SJSA1 (cell line): ENCODE measurements around the gene IFNL3. TPM values are rescaled to one million over a fixed set of nuclear protein-coding genes. Genes with fewer than 3 reads are reported as not detected.

ENCODE experiments used
- DNase-seq, 2 experiments: peaks; one replicate each; pipeline ENCODE4 v3.0.0-alpha.2; 2015 to 2020; ENCODE audit warnings: low spot score in 2 of 2, low read depth in 1 of 2
- H3K27ac ChIP-seq: fragments of 250-450 bp; sonication (Bioruptor Pico); 2 replicates; pipeline ENCODE4 v1.5.1; 2020; ENCODE audit warnings: mild to moderate bottlenecking, moderate library complexity
- H3K27me3 ChIP-seq: fragments of 250-450 bp; sonication (Bioruptor Pico); replicated peaks from 2 replicates; pipeline ENCODE4 v1.5.1; 2020; ENCODE audit warnings: mild to moderate bottlenecking, moderate library complexity
- H3K36me3 ChIP-seq: fragments of 250-450 bp; sonication (Bioruptor Pico); 2 replicates; pipeline ENCODE4 v1.5.1; 2020; ENCODE audit warnings: mild to moderate bottlenecking
- H3K4me1 ChIP-seq: fragments of 250-450 bp; sonication (Bioruptor Pico); replicated peaks from 2 replicates; pipeline ENCODE4 v1.6.1; 2021; ENCODE audit warnings: mild to moderate bottlenecking
- H3K4me3 ChIP-seq: fragments of 250-450 bp; sonication (Bioruptor Pico); 2 replicates; pipeline ENCODE4 v1.5.1; 2020; ENCODE audit warnings: mild to moderate bottlenecking
- H3K9me3 ChIP-seq: fragments of 250-450 bp; sonication (Bioruptor Pico); replicated peaks from 2 replicates; pipeline ENCODE4 v1.5.1; 2020; ENCODE audit warnings: mild to moderate bottlenecking
- total RNA-seq: library from RNA; depleted of rRNA; stranded (reverse); fragments of >200 nt; shearing (Covaris generic); gene quantifications from 2 replicates; pipeline ENCODE4 v1.2.3, GENCODE V29; 2014; rRNA removed

The IFNL3 gene
- total RNA-seq, 1 experiment from 2014 or later, result not detected

GRCh38 chr19:39200066-39200802, 44.6 kb downstream of the IFNL3 start:
- H3K9me3 ChIP-seq, result no peaks in the 10 kb centered on the region
- no peak for DNase-seq
- no peak overlapping the region for H3K4me3 ChIP-seq
- H3K36me3 ChIP-seq, result no peaks in the 10 kb centered on the region
- peaks cover 73% of the 10 kb centered on the region for H3K27me3 ChIP-seq
- H3K4me1 ChIP-seq, result no peaks in the 10 kb centered on the region
- H3K27ac ChIP-seq, result no peak overlapping the region

GRCh38 chr19:39199025-39199424, 45.8 kb downstream of the IFNL3 start:
- no peak overlapping the region for H3K4me3 ChIP-seq
- no peak overlapping the region for H3K27ac ChIP-seq
- H3K27me3 ChIP-seq, result peaks cover 71% of the 10 kb centered on the region
- H3K9me3 ChIP-seq, result no peaks in the 10 kb centered on the region
- H3K4me1 ChIP-seq, result no peaks in the 10 kb centered on the region
- no peaks in the 10 kb centered on the region for H3K36me3 ChIP-seq
- no peak for DNase-seq

GRCh38 chr19:39197808-39198207, 47.0 kb downstream of the IFNL3 start:
- peaks cover 64% of the 10 kb centered on the region for H3K27me3 ChIP-seq
- no peaks in the 10 kb centered on the region for H3K4me1 ChIP-seq
- no peaks in the 10 kb centered on the region for H3K9me3 ChIP-seq
- no peak overlapping the region for H3K27ac ChIP-seq
- no peak overlapping the region for H3K4me3 ChIP-seq
- no peak for DNase-seq
- H3K36me3 ChIP-seq, result no peaks in the 10 kb centered on the region

DNA sequence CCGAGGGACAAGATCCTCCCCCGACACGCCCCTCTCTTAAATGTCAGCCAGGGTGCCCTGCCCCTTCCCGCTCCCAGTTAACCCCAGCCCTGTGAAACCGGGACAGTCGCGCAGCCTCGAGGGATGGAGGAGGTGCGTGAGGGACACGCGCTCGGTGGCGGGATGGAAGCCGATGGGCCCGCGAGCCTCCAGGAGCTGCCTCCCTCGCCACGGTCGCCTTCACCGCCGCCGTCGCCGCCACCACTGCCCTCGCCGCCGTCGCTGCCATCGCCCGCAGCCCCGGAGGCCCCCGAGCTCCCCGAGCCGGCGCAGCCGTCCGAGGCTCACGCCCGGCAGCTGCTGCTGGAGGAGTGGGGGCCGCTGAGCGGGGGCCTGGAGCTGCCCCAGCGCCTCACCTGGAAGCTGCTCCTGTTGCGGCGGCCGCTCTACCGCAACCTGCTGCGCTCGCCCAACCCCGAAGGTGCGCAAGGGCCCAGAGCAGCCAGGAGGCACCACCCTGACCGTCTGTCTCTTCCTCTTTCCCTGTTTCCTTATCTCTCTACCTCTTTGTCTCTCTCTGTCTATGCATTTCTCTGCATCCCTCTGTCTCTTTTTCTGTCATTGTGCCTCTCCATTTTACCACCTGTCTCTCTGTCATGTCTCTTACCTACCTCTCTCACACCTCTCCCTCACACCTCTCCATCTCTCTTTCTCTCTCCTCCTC, 47.8 kb downstream of the IFNL3 start, which contains the start of gene NCCRP1:
TSS of gene NCCRP1 (plus strand) at position 105 of the 703 bp plus-strand sequence. CDS start at position 124, 19 bp downstream.
- H3K27me3 ChIP-seq, result peaks cover 56% of the 10 kb centered on the region
- no peaks in the 10 kb centered on the region for H3K4me1 ChIP-seq
- no peak within 1 kb of the TSS for H3K4me3 ChIP-seq
- DNase-seq, result no peak
- H3K9me3 ChIP-seq, result no peaks in the 10 kb centered on the region
- no peaks in the 10 kb centered on the region for H3K36me3 ChIP-seq
- H3K27ac ChIP-seq, result no peak within 1 kb of the TSS

DNA sequence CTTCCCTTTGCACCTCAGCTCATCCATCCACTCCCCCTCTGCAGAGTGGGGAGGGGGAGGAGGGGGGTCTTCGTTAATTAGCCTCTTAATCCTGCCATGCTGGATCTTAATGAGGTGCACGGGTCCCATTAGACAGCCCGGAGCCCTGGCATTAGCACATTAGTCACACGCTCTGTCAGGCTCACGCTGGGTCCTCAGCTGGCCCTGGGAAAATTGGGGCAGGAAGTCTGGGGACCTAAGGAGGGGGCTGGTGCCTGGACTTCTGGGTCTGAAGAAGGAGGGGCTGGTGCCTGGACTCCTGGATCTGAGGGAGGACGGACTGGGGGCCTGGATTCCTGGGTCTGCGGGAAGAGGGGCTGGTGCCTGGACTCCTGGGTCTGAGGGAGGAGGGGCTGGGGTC, 48.5 kb downstream of the IFNL3 start:
- no peaks in the 10 kb centered on the region for H3K36me3 ChIP-seq
- no peaks in the 10 kb centered on the region for H3K4me1 ChIP-seq
- H3K27ac ChIP-seq, result no peak overlapping the region
- H3K9me3 ChIP-seq, result no peaks in the 10 kb centered on the region
- no peak overlapping the region for H3K4me3 ChIP-seq
- no peak for DNase-seq
- H3K27me3 ChIP-seq, result peaks cover 49% of the 10 kb centered on the region

GRCh38 chr19:39195755-39196154, 49.1 kb downstream of the IFNL3 start:
- Histone ChIP-seq H3K27ac (no peak overlapping the region), H3K4me1 (no peaks in the 10 kb centered on the region; the same call in 1 of the 2 replicates), H3K9me3 (no peaks in the 10 kb centered on the region), H3K4me3 (no peak overlapping the region), H3K27me3 (peaks cover 47% of the 10 kb centered on the region), H3K36me3 (no peaks in the 10 kb centered on the region)
- no peak for DNase-seq

- Histone ChIP-seq H3K36me3 (no peaks in the 10 kb centered on the region), H3K9me3 (no peaks in the 10 kb centered on the region), H3K4me1 (no peaks in the 10 kb centered on the region; the same call in 1 of the 2 replicates), H3K4me3 (no peak overlapping the region), H3K27me3 (peaks cover 51% of the 10 kb centered on the region), H3K27ac (no peak overlapping the region)
- DNase-seq, result no peak
These were observed 49.8 kb downstream of the IFNL3 start for GRCh38 chr19:39194832-39195542.

DNA sequence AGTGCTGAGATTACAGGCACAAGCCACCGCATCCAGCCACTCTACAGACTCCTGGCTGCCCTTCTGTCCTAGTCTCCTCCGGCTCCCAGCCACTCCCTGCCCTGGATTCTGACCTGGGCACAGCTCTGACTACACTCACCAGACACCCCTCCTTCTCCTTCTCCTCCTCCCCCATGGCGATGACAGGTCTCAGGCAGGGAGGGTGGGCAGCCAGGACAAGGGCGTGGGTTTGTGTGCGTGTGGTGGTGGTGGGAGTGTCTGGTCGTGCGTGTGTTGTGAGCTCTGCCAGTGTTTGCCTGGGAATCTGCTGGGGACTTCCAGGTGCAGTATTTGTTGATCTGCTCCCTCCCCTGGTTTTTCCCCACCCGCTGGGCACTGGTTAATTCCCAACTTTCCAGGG, 51.0 kb downstream of the IFNL3 start:
- DNase-seq, result no peak
- no peak overlapping the region for H3K27ac ChIP-seq
- no peaks in the 10 kb centered on the region for H3K9me3 ChIP-seq
- no peak overlapping the region for H3K4me3 ChIP-seq
- H3K36me3 ChIP-seq, result no peaks in the 10 kb centered on the region
- H3K27me3 ChIP-seq, result peaks cover 47% of the 10 kb centered on the region
- no peaks in the 10 kb centered on the region; the same call in 1 of the 2 replicates for H3K4me1 ChIP-seq

Other genes with a start within 250 kb of the IFNL3 start
- 1.5 TPM in 1 of 2 replicates, not detected in the other for gene FBXO27, start 212.5 kb downstream of the IFNL3 start, total RNA-seq
- not detected in 2 replicates for gene ACP7, start 160.6 kb downstream of the IFNL3 start, total RNA-seq
- 7.2 TPM in 2 replicates for gene PAK4, start 119.2 kb downstream of the IFNL3 start, total RNA-seq
- gene NCCRP1, start 48.0 kb downstream of the IFNL3 start, total RNA-seq, result not detected in 2 replicates
- gene SYCN, start 40.7 kb downstream of the IFNL3 start, total RNA-seq, result not detected in 2 replicates
- not detected in 2 replicates for gene IFNL4, start 3.9 kb upstream of the IFNL3 start, total RNA-seq
- not detected in 2 replicates for gene IFNL2, start 23.4 kb upstream of the IFNL3 start, total RNA-seq
- gene IFNL1, start 51.4 kb upstream of the IFNL3 start, total RNA-seq, result not detected in 2 replicates
- gene LRFN1, start 75.9 kb upstream of the IFNL3 start, total RNA-seq, result not detected in 2 replicates
- 1.4 TPM in 1 of 2 replicates, not detected in the other for gene GMFG, start 91.0 kb upstream of the IFNL3 start, total RNA-seq
- gene SAMD4B, start 97.4 kb upstream of the IFNL3 start, total RNA-seq, result 48.5 and 49.7 TPM in 2 replicates
- 55.2 and 61.6 TPM in 2 replicates for gene PAF1, start 146.1 kb upstream of the IFNL3 start, total RNA-seq
- gene MED29, start 146.4 kb upstream of the IFNL3 start, total RNA-seq, result 24.3 and 38.9 TPM in 2 replicates
- gene ZFP36, start 161.8 kb upstream of the IFNL3 start, total RNA-seq, result 2.0 and 4.3 TPM in 2 replicates
- 8.6 and 17.9 TPM in 2 replicates for gene PLEKHG2, start 167.7 kb upstream of the IFNL3 start, total RNA-seq
- gene RPS16, start 190.9 kb upstream of the IFNL3 start, total RNA-seq, result 54.0 and 69.4 TPM in 2 replicates
- gene SUPT5H, start 200.6 kb upstream of the IFNL3 start, total RNA-seq, result 89.0 and 100 TPM in 2 replicates
- gene TIMM50, start 235.8 kb upstream of the IFNL3 start, total RNA-seq, result 79.0 and 90.0 TPM in 2 replicates